ENCODE measurements around the gene HOMER2. TPM values are rescaled to one million over a fixed set of nuclear protein-coding genes. Genes with fewer than 3 reads are reported as not detected.

The HOMER2 gene
- total and polyA plus RNA-seq, 9 of the 15 experiments (the other 6 are each of a cell fraction or from before 2014, with no cell fraction given), result 0.13 to 0.47 (median 0.29) TPM; not detected in 1

- Histone ChIP-seq H3K4me2 (ENCODE audit: insufficient read depth, low read length) (no peak overlapping the region), H4K20me1 (replicated peaks; ENCODE audit: control insufficient read depth, insufficient read depth, low read length) (no peaks in the 10 kb centered on the region), H3K9me1 (ENCODE audit: control insufficient read depth, insufficient read depth, low read length) (no peaks in the 10 kb centered on the region), H2AFZ (ENCODE audit: low read depth, low read length) (no peak overlapping the region), H3K9ac (ENCODE audit: insufficient read depth in 1 of 2, low read depth in 2 of 2, low read length in 2 of 2) (no peak overlapping the region), H3K9me3 (replicated peaks; ENCODE audit: control insufficient read depth, insufficient read depth, low read depth, low read length) (no peaks in the 10 kb centered on the region), H3K27me3 (ENCODE audit: control insufficient read depth in 2 of 2, insufficient read depth in 2 of 2, low read length in 2 of 2) (peaks cover 38 to 67% of the 10 kb centered on the region in 2 experiments), H3K4me1 (replicated peaks in 1 of 2; ENCODE audit: control insufficient read depth in 2 of 2, insufficient read depth in 2 of 2, low read length in 2 of 2) (no peaks in the 10 kb centered on the region), H3K4me3 (no peak overlapping the region), H3K79me2 (ENCODE audit: control insufficient read depth, insufficient read depth, low read length) (no peaks in the 10 kb centered on the region), H3K36me3 (ENCODE audit: control insufficient read depth, insufficient read depth, low read length) (no peaks in the 10 kb centered on the region), H3K27ac (ENCODE audit: extremely low read depth, low read depth, low read length) (no peak overlapping the region)
- intact Hi-C loops (cut with micrococcal nuclease) (no loop called here), in situ Hi-C loops (cut with MboI) (no loop called here)
- ChIA-PET POLR2A (no interaction called here), CTCF (ENCODE audit: low intra/inter-chr PET ratio) (no interaction called here)
- no peak for FAIRE-seq
- no peak for DNase-seq (ENCODE audit: extremely low read depth in 1 of 4, low spot score in 3 of 4)
- no TSS peak for BruUV-seq (replicated peaks)
- ATAC-seq, result no peak
- 2% methylated on average over 6 of the region's 6 CpGs for WGBS (ENCODE audit: insufficient coverage, low coverage, missing lambda C conversion rate)
- TF ChIP-seq, protein P1, sequence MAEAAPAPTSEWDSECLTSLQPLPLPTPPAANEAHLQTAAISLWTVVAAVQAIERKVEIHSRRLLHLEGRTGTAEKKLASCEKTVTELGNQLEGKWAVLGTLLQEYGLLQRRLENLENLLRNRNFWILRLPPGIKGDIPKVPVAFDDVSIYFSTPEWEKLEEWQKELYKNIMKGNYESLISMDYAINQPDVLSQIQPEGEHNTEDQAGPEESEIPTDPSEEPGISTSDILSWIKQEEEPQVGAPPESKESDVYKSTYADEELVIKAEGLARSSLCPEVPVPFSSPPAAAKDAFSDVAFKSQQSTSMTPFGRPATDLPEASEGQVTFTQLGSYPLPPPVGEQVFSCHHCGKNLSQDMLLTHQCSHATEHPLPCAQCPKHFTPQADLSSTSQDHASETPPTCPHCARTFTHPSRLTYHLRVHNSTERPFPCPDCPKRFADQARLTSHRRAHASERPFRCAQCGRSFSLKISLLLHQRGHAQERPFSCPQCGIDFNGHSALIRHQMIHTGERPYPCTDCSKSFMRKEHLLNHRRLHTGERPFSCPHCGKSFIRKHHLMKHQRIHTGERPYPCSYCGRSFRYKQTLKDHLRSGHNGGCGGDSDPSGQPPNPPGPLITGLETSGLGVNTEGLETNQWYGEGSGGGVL (CRISPR knock-in tag; IDR thresholded peaks at IDR 0.05), result no peak
- TF ChIP-seq ATF2 (CRISPR knock-in tag; IDR thresholded peaks at IDR 0.05), result no peak
- TF ChIP-seq ATF4 (CRISPR knock-in tag; IDR thresholded peaks at IDR 0.05), result no peak
- no peak for TF ChIP-seq CREB3L1 (IDR thresholded peaks at IDR 0.05; ENCODE audit: borderline replicate concordance, low read depth)
- TF ChIP-seq CC2D1A (IDR thresholded peaks at IDR 0.05), result no peak
- TF ChIP-seq SMAD2 (IDR thresholded peaks at IDR 0.05; ENCODE audit: low read depth, low read length), result no peak
- no peak for TF ChIP-seq ZKSCAN3 (CRISPR knock-in tag; IDR thresholded peaks at IDR 0.05)
- no peak for TF ChIP-seq ZNF143 (CRISPR knock-in tag; IDR thresholded peaks at IDR 0.05)
- no peak for TF ChIP-seq SAFB (IDR thresholded peaks at IDR 0.05; ENCODE audit: borderline replicate concordance, low read depth, low read length)
- TF ChIP-seq TAF1 (IDR thresholded peaks at IDR 0.05; ENCODE audit: control insufficient read depth, extremely low read depth, insufficient read depth, low read length, severe bottlenecking), result no peak
- TF ChIP-seq ZNF512 (tag; IDR thresholded peaks at IDR 0.05), result no peak
- no peak for TF ChIP-seq SRSF9 (IDR thresholded peaks at IDR 0.05; ENCODE audit: borderline replicate concordance, low read depth, low read length)
- TF ChIP-seq ZNF589 (CRISPR knock-in tag; IDR thresholded peaks at IDR 0.05; ENCODE audit: low read depth), result no peak
- no peak for TF ChIP-seq POLR2A (conservative IDR thresholded peaks at IDR 0.05)
- no peak for TF ChIP-seq HDAC6 (IDR thresholded peaks at IDR 0.05; ENCODE audit: low read depth, low read length)
- no peak for TF ChIP-seq ZNF134 (CRISPR knock-in tag; conservative IDR thresholded peaks at IDR 0.05)
These were observed 33.8 kb downstream of the HOMER2 start for GRCh38 chr15:82918607-82919230.

Data from K562 (cell line).